Measurements from ENCODE around the gene FLNB.
A peak's percentile ranks its signal among the peaks of the same experiment; 100 is the strongest.

Gene FLNB

GRCh38 chr3:58217209-58217811 lies 209.1 kb downstream of the FLNB start:
- peak; percentile 13 for DNase-seq

- DNase-seq = no peak
These were observed 210.7 kb downstream of the FLNB start for GRCh38 chr3:58218904-58219303.
